Stomach (tissue), 8 donors: Measurements from ENCODE around the gene C17orf114.

Source experiments
- DNase-seq, 2 donors: peaks; one replicate each; pipeline versions ENCODE4 v3.0.0 to v3.0.0-alpha.2; 2013 to 2019
- H3K27ac ChIP-seq, 5 donors: fragments of 200-600 bp in 4 of 5; sonication (generic) in 4 of 5; one replicate each; pipeline ENCODE4 v1.5.1; 2013 to 2019; ENCODE audit warnings: mild to moderate bottlenecking in 1 of 5, moderate library complexity in 1 of 5
- H3K27me3 ChIP-seq, 3 donors: fragments of 200-600 bp; sonication (generic); one replicate each; pipeline ENCODE4 v1.5.1; 2017 to 2019; ENCODE audit warnings: mixed run types in 1 of 3
- H3K36me3 ChIP-seq, 4 donors: fragments of 200-600 bp; sonication (generic); 1 replicate in 3 of 4; 2 replicates in 1 of 4; pipeline ENCODE4 v1.5.1; 2016 to 2019
- H3K4me1 ChIP-seq, 4 donors: fragments of 200-600 bp; sonication (generic); one replicate each; pipeline ENCODE4 v1.5.1; 2016 to 2019
- H3K4me3 ChIP-seq, 4 donors: fragments of 200-600 bp; sonication (generic) in 3 of 4; one replicate each; pipeline ENCODE4 v1.5.1; 2016 to 2019; ENCODE audit warnings: mild to moderate bottlenecking in 1 of 4
- H3K9me3 ChIP-seq, 4 donors: fragments of 200-600 bp; sonication (generic); one replicate each; pipeline ENCODE4 v1.5.1; 2016 to 2019
- CTCF ChIP-seq, 7 experiments: fragments of 450-650 bp in 4 of 7; fragments of 200-600 bp in 3 of 7; sonication (generic) in 3 of 7; IDR thresholded peaks; one replicate each; pipeline ENCODE4 v1.5.1; 2016 to 2019; ENCODE audit warnings: antibody characterized with exemption in 7 of 7, control low read depth in 2 of 7, mild to moderate bottlenecking in 1 of 7
- EP300 ChIP-seq: sonication (generic); formaldehyde crosslinking; IDR thresholded peaks from one replicate; pipeline ENCODE4 v1.6.1; 2017; ENCODE audit warnings: antibody characterized with exemption
- POLR2A ChIP-seq, 4 donors: fragments of 450-650 bp; IDR thresholded peaks; one replicate each; pipeline ENCODE4 v1.6.1; 2016; ENCODE audit warnings: antibody characterized with exemption in 4 of 4, control low read depth in 2 of 4, mild to moderate bottlenecking in 1 of 4, moderate library complexity in 1 of 4
- POLR2AphosphoS5 ChIP-seq, 3 donors: sonication (generic); formaldehyde crosslinking; IDR thresholded peaks; one replicate each; pipeline ENCODE4 v1.6.1; 2016; ENCODE audit warnings: antibody characterized with exemption in 3 of 3
- WGBS, 5 donors: extraction: QIAGEN DNeasy Blood & Tissue Kit in 3 of 5; methylation state at CpG; one replicate each; pipeline versions ENCODE4 v1.1.5 to v1.1.7; 2013 to 2018; 5-methylcytosine and 5-hydroxymethylcytosine counted together
- intact Hi-C: fragments of 100-400 bp; cut with DNase I; formaldehyde crosslinking; loops from one replicate; pipeline ENCODE4 v1.15.1; 2023; ENCODE audit warnings: low total_unique reads
- donor health status: healthy with polysubstance abuse.
- donor health status: Bipolar disorder and iron deficiency.
- donor health status: healthy.

The C17orf114 gene

GRCh38 chr17:4790705-4791088, 11.4 kb downstream of the C17orf114 start:
- intact Hi-C loops: no loop called here
- H3K4me3 ChIP-seq: peak overlapping the region; percentile 54 to 76 (median 66)
- peaks cover 0 to 15% (median 7%) of the 10 kb centered on the region in 3 donors for H3K27me3 ChIP-seq
- H3K36me3 ChIP-seq: no peaks in the 10 kb centered on the region
- TF ChIP-seq EP300 (no peak), POLR2AphosphoS5 (IDR thresholded peaks at IDR 0.05) (no peak), CTCF (IDR thresholded peaks at IDR 0.05) (no peak), POLR2A (IDR thresholded peaks at IDR 0.05) (no peak)
- H3K9me3 ChIP-seq: no peaks in the 10 kb centered on the region
- no peak for DNase-seq
- H3K4me1 ChIP-seq: peaks cover 36 to 51% (median 45%) of the 10 kb centered on the region in 4 donors
- WGBS, 5 donors: 19 to 52% (median 33%) methylated on average over 7 of the region's 7 CpGs
- peak overlapping the region; percentile 94 to 99 (median 98) for H3K27ac ChIP-seq

GRCh38 chr17:4789951-4790704, 12.0 kb downstream of the C17orf114 start:
- Histone ChIP-seq H3K4me3 (peak overlapping the region; percentile 54 to 76 (median 66)), H3K27me3 (peaks cover 0 to 20% (median 12%) of the 10 kb centered on the region in 3 donors), H3K36me3 (no peaks in the 10 kb centered on the region), H3K27ac (peak overlapping the region; percentile 94 to 99 (median 98)), H3K9me3 (no peaks in the 10 kb centered on the region), H3K4me1 (peaks cover 38 to 54% (median 47%) of the 10 kb centered on the region in 4 donors)
- DNase-seq: peak; percentile 90 to 95
- intact Hi-C loops: loop anchor here (5.0 to 10.0 kb wide), 3 partner anchors 55 to 92 kb away; partner anchors contain the start of genes CXCL16, MED11, PELP1 and ZMYND15
- TF ChIP-seq CTCF (IDR thresholded peaks at IDR 0.05): peak in 5 of 7 experiments; percentile 50 to 90 (median 79)
- peak; percentile 41 to 87 (median 85) for TF ChIP-seq POLR2AphosphoS5 (IDR thresholded peaks at IDR 0.05)
- peak in 2 of 4 donors; percentile 70 to 75 for TF ChIP-seq POLR2A (IDR thresholded peaks at IDR 0.05)
- no peak for TF ChIP-seq EP300
- 0 to 1% (median 0%) methylated on average over 38 to 91 of the region's 91 CpGs for WGBS, 5 donors

GRCh38 chr17:4789701-4789950, 12.5 kb downstream of the C17orf114 start:
- intact Hi-C loops: loop anchor here (5.0 to 10.0 kb wide), 3 partner anchors 55 to 93 kb away; partner anchors contain the start of genes CXCL16, MED11, PELP1 and ZMYND15
- Histone ChIP-seq H3K27me3 (peaks cover 0 to 26% (median 12%) of the 10 kb centered on the region in 3 donors), H3K9me3 (no peaks in the 10 kb centered on the region), H3K4me1 (peaks cover 39 to 59% (median 48%) of the 10 kb centered on the region in 4 donors), H3K4me3 (peak overlapping the region; percentile 54 to 76 (median 66)), H3K27ac (peak overlapping the region; percentile 94 to 99 (median 98)), H3K36me3 (no peaks in the 10 kb centered on the region)
- TF ChIP-seq POLR2AphosphoS5 (IDR thresholded peaks at IDR 0.05) (no peak), CTCF (IDR thresholded peaks at IDR 0.05) (no peak), EP300 (no peak), POLR2A (IDR thresholded peaks at IDR 0.05) (no peak)
- 0 to 20% (median 1%) methylated on average over 1 to 25 of the region's 25 CpGs for WGBS, 5 donors
- DNase-seq: no peak

GRCh38 chr17:4788807-4789700, 13.1 kb downstream of the C17orf114 start, which contains the start of gene GLTPD2:
TSS of gene GLTPD2 (plus strand) at chr17:4788964. CDS start at chr17:4789012, 48 bp downstream.
- peaks cover 39 to 59% (median 48%) of the 10 kb centered on the region in 4 donors for H3K4me1 ChIP-seq
- no peaks in the 10 kb centered on the region for H3K9me3 ChIP-seq
- TF ChIP-seq POLR2A (IDR thresholded peaks at IDR 0.05) (no peak), CTCF (IDR thresholded peaks at IDR 0.05) (no peak), EP300 (no peak), POLR2AphosphoS5 (IDR thresholded peaks at IDR 0.05) (no peak)
- H3K36me3 ChIP-seq: no peaks in the 10 kb centered on the region
- H3K27me3 ChIP-seq: peaks cover 0 to 31% (median 12%) of the 10 kb centered on the region in 3 donors
- intact Hi-C loops: loop anchor here (5.0 to 10.0 kb wide), 3 partner anchors 54 to 93 kb away; partner anchors contain the start of genes CXCL16, MED11, PELP1 and ZMYND15
- DNase-seq: peak in 1 of 2 donors; percentile 63
- 16 to 32% (median 19%) methylated on average over 44 to 62 of the region's 62 CpGs for WGBS, 5 donors
- H3K27ac ChIP-seq: peak within 1 kb of the TSS; percentile 94 to 99 (median 98)
- peak within 1 kb of the TSS; percentile 54 to 76 (median 66) for H3K4me3 ChIP-seq
